ENCODE data around the gene GBX2. TPM values are rescaled to one million over a fixed set of nuclear protein-coding genes. Genes with fewer than 3 reads are reported as not detected.

The GBX2 gene
- total RNA-seq, 1 experiment from 2014 or later: 0.31 TPM

DNA sequence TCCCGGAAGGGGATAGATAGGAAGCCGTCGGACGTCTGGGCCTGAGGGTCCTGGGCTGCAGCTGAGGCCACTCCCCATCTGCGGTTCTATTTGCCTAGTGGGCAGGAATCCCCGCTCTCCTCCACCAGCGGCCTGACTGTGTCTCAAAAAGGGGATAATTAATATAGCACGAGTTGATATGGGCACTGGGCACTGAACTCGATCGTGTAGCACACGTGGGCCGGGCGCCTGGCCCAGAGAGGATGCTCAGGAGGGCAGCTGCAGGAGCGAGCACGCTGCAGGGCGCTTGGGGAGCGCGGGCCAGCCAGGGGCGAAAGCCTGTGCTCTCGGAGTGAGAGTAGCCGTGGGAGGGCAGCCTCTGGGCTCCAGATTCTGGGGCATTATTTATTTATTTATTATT, 8.8 kb upstream of the GBX2 start:
- H3K27ac Mint-ChIP-seq: no peak overlapping the region
- no peak overlapping the region for H3K23ac ChIP-seq (ENCODE audit: insufficient read length, low read depth, low read length)
- DNase-seq: no peak
- H3K27ac ChIP-seq (ENCODE audit: insufficient read length, low read depth, low read length): no peak overlapping the region
- no peaks in the 10 kb centered on the region for H3K79me2 ChIP-seq (ENCODE audit: insufficient read depth, low read length)
- H3K4me3 Mint-ChIP-seq: peak overlapping the region in 1 of 2 experiments; percentile 20; a peak in 1 of 5 replicates
- peaks cover 0 to 2% (median 0%) of the 10 kb centered on the region in 3 experiments; a peak in 1 of 7 replicates for H3K36me3 Mint-ChIP-seq (ENCODE audit: insufficient read depth in 1 of 3, low read depth in 3 of 3)
- TF ChIP-seq, protein P1, sequence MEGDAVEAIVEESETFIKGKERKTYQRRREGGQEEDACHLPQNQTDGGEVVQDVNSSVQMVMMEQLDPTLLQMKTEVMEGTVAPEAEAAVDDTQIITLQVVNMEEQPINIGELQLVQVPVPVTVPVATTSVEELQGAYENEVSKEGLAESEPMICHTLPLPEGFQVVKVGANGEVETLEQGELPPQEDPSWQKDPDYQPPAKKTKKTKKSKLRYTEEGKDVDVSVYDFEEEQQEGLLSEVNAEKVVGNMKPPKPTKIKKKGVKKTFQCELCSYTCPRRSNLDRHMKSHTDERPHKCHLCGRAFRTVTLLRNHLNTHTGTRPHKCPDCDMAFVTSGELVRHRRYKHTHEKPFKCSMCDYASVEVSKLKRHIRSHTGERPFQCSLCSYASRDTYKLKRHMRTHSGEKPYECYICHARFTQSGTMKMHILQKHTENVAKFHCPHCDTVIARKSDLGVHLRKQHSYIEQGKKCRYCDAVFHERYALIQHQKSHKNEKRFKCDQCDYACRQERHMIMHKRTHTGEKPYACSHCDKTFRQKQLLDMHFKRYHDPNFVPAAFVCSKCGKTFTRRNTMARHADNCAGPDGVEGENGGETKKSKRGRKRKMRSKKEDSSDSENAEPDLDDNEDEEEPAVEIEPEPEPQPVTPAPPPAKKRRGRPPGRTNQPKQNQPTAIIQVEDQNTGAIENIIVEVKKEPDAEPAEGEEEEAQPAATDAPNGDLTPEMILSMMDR (conservative IDR thresholded peaks at IDR 0.05): no peak
- peaks cover 26% of the 10 kb centered on the region for H3K23me2 ChIP-seq (ENCODE audit: insufficient read length, low read depth, low read length, poor library complexity, severe bottlenecking)
- H3K27me3 Mint-ChIP-seq (ENCODE audit: low read depth): peaks cover 96% of the 10 kb centered on the region
- no peak overlapping the region for H3K4me2 ChIP-seq (ENCODE audit: insufficient read depth, insufficient read length, low read length)
- H4K8ac ChIP-seq (replicated peaks; ENCODE audit: insufficient read length, low read depth, low read length): no peak overlapping the region
- no peak overlapping the region for H2AFZ ChIP-seq (ENCODE audit: low read length)
- no peak overlapping the region for H2BK5ac ChIP-seq (ENCODE audit: insufficient read length, low read length)
- no peak overlapping the region for H4K91ac ChIP-seq (ENCODE audit: insufficient read length, low read depth, low read length)
- no peaks in the 10 kb centered on the region for H3K9me3 ChIP-seq (ENCODE audit: control insufficient read depth, low read depth, low read length)
- peaks cover 41% of the 10 kb centered on the region for H3K27me3 ChIP-seq (ENCODE audit: insufficient read depth, low read length)
- no peak overlapping the region for H2BK20ac ChIP-seq (ENCODE audit: low read depth, low read length, poor library complexity, severe bottlenecking)
- no peak overlapping the region for H3K56ac ChIP-seq (ENCODE audit: insufficient read length, low read depth, low read length)
- H3K4ac ChIP-seq (ENCODE audit: low read depth, low read length): no peak overlapping the region
- H4K5ac ChIP-seq (ENCODE audit: insufficient read length, low read depth, low read length): no peak overlapping the region
- H3K4me1 ChIP-seq (ENCODE audit: insufficient read depth, low read length): peaks cover 16% of the 10 kb centered on the region; the same call in 1 of the 2 replicates
- no peak overlapping the region for H2BK12ac ChIP-seq (ENCODE audit: insufficient read length, low read depth, low read length)
- H3K18ac ChIP-seq (ENCODE audit: insufficient read length, low read depth, low read length): no peak overlapping the region
- no peak overlapping the region for H2BK120ac ChIP-seq (ENCODE audit: low read depth, low read length, poor library complexity, severe bottlenecking)
- no peak overlapping the region for H3K9ac ChIP-seq (ENCODE audit: extremely low read depth, insufficient read length, low read length)
- peaks cover 31 to 47% of the 10 kb centered on the region in 2 experiments for H3K4me1 Mint-ChIP-seq
- no peak overlapping the region for H2AK5ac ChIP-seq (ENCODE audit: insufficient read length, low read length)
- peaks cover 3 to 15% of the 10 kb centered on the region in 2 experiments; a peak in 2 of 5 replicates for H3K9me3 Mint-ChIP-seq
- WGBS (ENCODE audit: extremely low coverage, insufficient read length, low lambda C conversion rate): no CpG with 5 or more reads among the region's 21 CpGs
- no peak overlapping the region; the same call in 1 of the 2 replicates for H2BK15ac ChIP-seq (ENCODE audit: low read depth, low read length)
- no peak overlapping the region for H3K14ac ChIP-seq (ENCODE audit: insufficient read depth, low read length)
- H4K20me1 ChIP-seq (ENCODE audit: control insufficient read depth, insufficient read depth, insufficient read length): no peaks in the 10 kb centered on the region
- no peak overlapping the region for H3T11ph ChIP-seq (ENCODE audit: low read length)
- H3K79me1 ChIP-seq (ENCODE audit: insufficient read depth, low read depth, low read length, poor library complexity, severe bottlenecking): no peaks in the 10 kb centered on the region
